IMR-90 (cell line): ENCODE results near the gene POLD4. TPM values are rescaled to one million over a fixed set of nuclear protein-coding genes. Genes with fewer than 3 reads are reported as not detected.
A peak's percentile ranks its signal among the peaks of the same experiment; 100 is the strongest.

Experiments
- ATAC-seq: fragments of 200-7000 bp; cut with Tn5 transposase; 2 replicates; pipeline ENCODE4 v1.9.1; 2020; ENCODE audit warnings: low read depth, mild to moderate bottlenecking, moderate library complexity
- BruUV-seq: library from RNA; stranded (reverse); fragments of 400-500 nt; replicated peaks from 2 replicates; lab custom pipeline; 2021; lab: Mats Ljungman, UMichigan
- CTCF ChIA-PET: fragments of 300-600 bp; formaldehyde crosslinking; extraction: SDS; loops from one replicate; lab custom pipeline; 2021; ENCODE audit warnings: antibody characterized with exemption; lab: Yijun Ruan, JAX
- POLR2A ChIA-PET: fragments of 300-600 bp; sonication (Branson Sonifier 250); formaldehyde crosslinking; loops from one replicate; lab custom pipeline; 2022; ENCODE audit warnings: antibody characterized with exemption; ENCODE audit not compliant: unreplicated experiment; lab: Charles Lee
- DNase-seq: peaks from one replicate; pipeline ENCODE4 v3.0.0; 2013
- H2AFZ ChIP-seq: replicated peaks from 2 replicates; pipeline ENCODE3; 2013; ENCODE audit warnings: low read length, mild to moderate bottlenecking; ENCODE audit not compliant: poor library complexity
- H2AK5ac ChIP-seq: 2 replicates; pipeline ENCODE4 v1.6.1; 2013; ENCODE audit warnings: low read depth, low read length, inconsistent platforms
- H2AK9ac ChIP-seq: replicated peaks from 2 replicates; pipeline ENCODE3; 2013; ENCODE audit warnings: mild to moderate bottlenecking, low read depth, low read length, moderate library complexity; ENCODE audit not compliant: poor library complexity
- H2BK120ac ChIP-seq: 2 replicates; pipeline ENCODE4 v1.6.1; 2013; ENCODE audit warnings: low read depth, low read length, inconsistent platforms
- H2BK15ac ChIP-seq: 3 replicates; pipeline ENCODE4 v1.6.1; 2013; ENCODE audit warnings: low read depth, low read length, inconsistent platforms
- H2BK20ac ChIP-seq: 2 replicates; pipeline ENCODE4 v1.6.1; 2013; ENCODE audit warnings: low read depth, mild to moderate bottlenecking, inconsistent platforms, low read length, moderate library complexity
- H2BK5ac ChIP-seq: 2 replicates; pipeline ENCODE4 v1.6.1; 2013; ENCODE audit warnings: mild to moderate bottlenecking, low read depth, low read length, inconsistent platforms; ENCODE audit not compliant: poor library complexity, severe bottlenecking
- H3K14ac ChIP-seq: replicated peaks from 2 replicates; pipeline ENCODE4 v1.6.1; 2013; ENCODE audit warnings: low read depth, low read length, inconsistent platforms
- H3K18ac ChIP-seq: 2 replicates; pipeline ENCODE4 v1.6.1; 2013; ENCODE audit warnings: low read depth, low read length, control low read depth
- H3K23ac ChIP-seq: 2 replicates; pipeline ENCODE4 v1.6.1; 2013; ENCODE audit warnings: low read depth, low read length, inconsistent platforms
- H3K27ac ChIP-seq: 2 replicates; pipeline ENCODE4 v1.5.1; 2013; ENCODE audit warnings: mild to moderate bottlenecking, control low read depth, low read length; ENCODE audit not compliant: insufficient read depth
- H3K27me3 ChIP-seq: 2 replicates; pipeline ENCODE4 v1.6.1; 2013; ENCODE audit warnings: low read length; ENCODE audit not compliant: control insufficient read depth, insufficient read depth
- H3K36me3 ChIP-seq: 2 replicates; pipeline ENCODE4 v1.6.1; 2013; ENCODE audit warnings: low read length, mixed read lengths; ENCODE audit not compliant: control insufficient read depth, insufficient read depth
- H3K4ac ChIP-seq: 2 replicates; pipeline ENCODE4 v1.6.1; 2013; ENCODE audit warnings: low read depth, low read length, inconsistent platforms
- H3K4me1 ChIP-seq: 2 replicates; pipeline ENCODE4 v1.6.1; 2013; ENCODE audit warnings: low read length, mixed read lengths; ENCODE audit not compliant: control insufficient read depth, insufficient read depth
- H3K4me2 ChIP-seq: 2 replicates; pipeline ENCODE4 v1.6.1; 2013; ENCODE audit warnings: low read depth, mild to moderate bottlenecking, control low read depth, low read length, moderate library complexity
- H3K4me3 ChIP-seq: 2 replicates; pipeline ENCODE4 v1.5.1; 2013; ENCODE audit warnings: low read depth, mild to moderate bottlenecking, control low read depth, low read length, moderate library complexity; ENCODE audit not compliant: insufficient read depth
- H3K56ac ChIP-seq: 2 replicates; pipeline ENCODE4 v1.6.1; 2013; ENCODE audit warnings: low read length, inconsistent platforms; ENCODE audit not compliant: insufficient read depth; ENCODE audit errors: extremely low read depth
- H3K79me1 ChIP-seq, 2 experiments: 2 replicates each; pipeline ENCODE4 v1.6.1; 2013; ENCODE audit warnings: low read length in 2 of 2, inconsistent platforms in 1 of 2, low read depth in 1 of 2
- H3K9ac ChIP-seq: 2 replicates; pipeline ENCODE4 v1.6.1; 2013; ENCODE audit warnings: low read depth, low read length, control low read depth
- H3K9me1 ChIP-seq: 2 replicates; pipeline ENCODE4 v1.6.1; 2013; ENCODE audit warnings: low read length, inconsistent platforms; ENCODE audit not compliant: insufficient read depth
- H3K9me3 ChIP-seq: 2 replicates; pipeline ENCODE4 v1.6.1; 2013; ENCODE audit warnings: low read length; ENCODE audit not compliant: control insufficient read depth, insufficient read depth
- H4K20me1 ChIP-seq: 2 replicates; pipeline ENCODE4 v1.6.1; 2013; ENCODE audit warnings: low read length, inconsistent platforms; ENCODE audit not compliant: insufficient read depth
- H4K5ac ChIP-seq: 2 replicates; pipeline ENCODE4 v1.6.1; 2013; ENCODE audit warnings: mild to moderate bottlenecking, low read depth, low read length, control low read depth
- H4K8ac ChIP-seq, 2 experiments: 2 replicates each; pipeline ENCODE4 v1.6.1; 2013; ENCODE audit warnings: low read depth in 2 of 2, low read length in 2 of 2, control low read depth in 1 of 2, inconsistent platforms in 1 of 2
- H4K91ac ChIP-seq: 2 replicates; pipeline ENCODE4 v1.6.1; 2013; ENCODE audit warnings: low read depth, low read length, inconsistent platforms; ENCODE audit not compliant: insufficient read depth
- MAZ ChIP-seq: IDR thresholded peaks from 2 replicates; pipeline ENCODE4 v1.6.1; 2012; ENCODE audit warnings: low read depth, mild to moderate bottlenecking, low read length, improper control_type of control experiment, moderate library complexity, borderline replicate concordance
- SMC3 ChIP-seq: fragments of 150-350 bp; IDR thresholded peaks from 2 replicates; pipeline ENCODE4 v1.6.1; 2016; ENCODE audit warnings: low read depth, mild to moderate bottlenecking, antibody characterized with exemption, low read length, moderate library complexity
- USF2 ChIP-seq: fragments of 150-350 bp; IDR thresholded peaks from 2 replicates; pipeline ENCODE4 v1.6.1; 2017; ENCODE audit warnings: mild to moderate bottlenecking, antibody characterized with exemption, low read length, low read depth
- WGBS, 2 experiments: methylation state at CpG; one replicate each; pipeline versions ENCODE4 v1.1.5 to v1.1.7; 2013; ENCODE audit warnings: missing lambda C conversion rate in 2 of 2; ENCODE audit not compliant: insufficient read length in 1 of 2; ENCODE audit errors: extremely low coverage in 2 of 2; 5-methylcytosine and 5-hydroxymethylcytosine counted together
- dilution Hi-C: fragments of 300-500 bp; cut with HindIII; formaldehyde crosslinking; loops from one replicate; pipeline ENCODE4 v1.14.3; 2018; ENCODE audit warnings: low sequenced_read_pairs; ENCODE audit not compliant: unreplicated experiment
- in situ Hi-C: fragments of 300-500 bp; cut with MboI; formaldehyde crosslinking; loops from 3 replicates; pipeline ENCODE4 v1.14.3; 2019; ENCODE audit warnings: low sequenced_read_pairs, inconsistent platforms, mixed read lengths
- intact Hi-C: fragments of 100-400 bp; cut with micrococcal nuclease; formaldehyde crosslinking; loops from 2 replicates; pipeline ENCODE4 v1.10.0; 2022
- polyA plus RNA-seq, 3 experiments: library from polyadenylated mRNA; depleted of rRNA; stranded (reverse); fragments of >200 nt; gene quantifications; 2 replicates each; pipeline ENCODE4 v1.2.3, GENCODE V29; 2012; ENCODE audit warnings: low replicate concordance in 1 of 3
- total RNA-seq: library from RNA; depleted of rRNA; stranded (reverse); fragments of >200 nt; gene quantifications from 2 replicates; pipeline ENCODE4 v1.2.3, GENCODE V29; 2012

Gene POLD4
- total and polyA plus RNA-seq, 2 of the 4 experiments (the other 2 are of a cell fraction): 46.4 to 133 TPM

GRCh38 chr11:67397986-67398660, 44.8 kb upstream of the POLD4 start:
- no peak overlapping the region for H2BK120ac ChIP-seq
- no peaks in the 10 kb centered on the region for H3K9me3 ChIP-seq
- H3K9me1 ChIP-seq: no peaks in the 10 kb centered on the region
- dilution Hi-C loops (no loop called here), intact Hi-C loops (no loop called here), in situ Hi-C loops (no loop called here)
- H2AK9ac ChIP-seq: peak overlapping the region; percentile 42
- no peak overlapping the region for H2BK20ac ChIP-seq
- H2AK5ac ChIP-seq: no peak overlapping the region
- no peak overlapping the region for H4K8ac ChIP-seq
- CTCF ChIA-PET: no interaction called here
- H3K4me2 ChIP-seq: no peak overlapping the region
- POLR2A ChIA-PET: no interaction called here
- no peak for DNase-seq
- peaks cover 35% of the 10 kb centered on the region for H4K20me1 ChIP-seq
- peaks cover 17 to 35% of the 10 kb centered on the region in 2 experiments; a peak in 3 of 4 replicates for H3K79me1 ChIP-seq
- no peak overlapping the region for H3K9ac ChIP-seq
- H3K4me3 ChIP-seq: no peak overlapping the region
- H3K36me3 ChIP-seq: peaks cover 43% of the 10 kb centered on the region
- H4K91ac ChIP-seq: no peak overlapping the region
- no peak overlapping the region for H3K4ac ChIP-seq
- no peak for TF ChIP-seq MAZ
- TF ChIP-seq USF2: no peak
- TF ChIP-seq SMC3: no peak
- no TSS peak for BruUV-seq
- H3K27ac ChIP-seq: no peak overlapping the region
- peak overlapping the region; percentile 43 for H2AFZ ChIP-seq
- H4K5ac ChIP-seq: no peak overlapping the region
- no peak overlapping the region for H3K18ac ChIP-seq
- no peak overlapping the region for H3K23ac ChIP-seq
- no peak for ATAC-seq
- 93% methylated on average over 13 of the region's 24 CpGs; no CpG with 5 or more reads in 1 of the 2 experiments for WGBS, 2 experiments
- H2BK5ac ChIP-seq: no peak overlapping the region
- H3K56ac ChIP-seq: no peak overlapping the region
- H3K27me3 ChIP-seq: no peaks in the 10 kb centered on the region
- peaks cover 13% of the 10 kb centered on the region for H3K4me1 ChIP-seq
- H3K14ac ChIP-seq: no peak overlapping the region
- H2BK15ac ChIP-seq: no peak overlapping the region
